ENCODE results near the gene CYTH4. TPM values are rescaled to one million over a fixed set of nuclear protein-coding genes. Genes with fewer than 3 reads are reported as not detected.

The CYTH4 gene
- total RNA-seq, 2 donors from 2014 or later = not detected

DNA sequence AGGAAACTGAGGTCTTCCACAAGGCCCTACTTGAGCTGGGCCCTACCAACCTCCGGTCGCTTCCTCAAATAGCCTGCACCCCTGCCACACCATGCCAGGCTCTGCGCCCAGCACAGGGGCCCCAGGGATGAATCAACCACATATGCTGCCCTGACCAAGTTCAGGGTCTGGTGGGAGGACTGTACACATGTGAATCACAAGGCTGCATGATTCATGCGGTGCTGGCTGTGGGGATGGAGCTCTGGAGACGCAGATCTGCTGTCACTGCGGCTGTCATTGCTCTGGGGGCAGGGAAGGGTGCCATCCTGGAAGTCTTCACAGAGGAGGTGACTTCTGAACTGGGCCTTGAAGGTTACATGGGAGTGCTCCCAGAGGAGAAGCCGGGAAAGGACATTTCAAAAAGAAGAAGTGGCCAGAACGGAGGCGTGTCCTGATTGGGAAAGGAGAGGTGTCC is 21.5 kb downstream of the CYTH4 start:
- Mint-ChIP-seq H3K27ac (no peak overlapping the region), H3K27me3 (ENCODE audit: insufficient read depth) (no peaks in the 10 kb centered on the region), H3K4me3 (no peak overlapping the region), H3K9me3 (no peaks in the 10 kb centered on the region), H3K4me1 (peaks cover 4% of the 10 kb centered on the region), H3K36me3 (ENCODE audit: low read depth) (no peaks in the 10 kb centered on the region)
- no peak for DNase-seq
- Histone ChIP-seq H3K9ac (ENCODE audit: extremely low read depth, low read length, poor library complexity, severe bottlenecking) (no peak overlapping the region), H3K27ac (ENCODE audit: low read depth, low read length) (no peak overlapping the region), H3K4me1 (ENCODE audit: control insufficient read depth, insufficient read depth, low read length) (no peaks in the 10 kb centered on the region), H3K4me3 (ENCODE audit: low read length) (no peak overlapping the region), H3K36me3 (ENCODE audit: control insufficient read depth, insufficient read depth, low read length) (no peaks in the 10 kb centered on the region), H3K9me3 (ENCODE audit: control insufficient read depth, low read length) (no peaks in the 10 kb centered on the region), H3K27me3 (ENCODE audit: control insufficient read depth, insufficient read depth, low read length, poor library complexity, severe bottlenecking) (no peaks in the 10 kb centered on the region)
- TF ChIP-seq, protein P1, sequence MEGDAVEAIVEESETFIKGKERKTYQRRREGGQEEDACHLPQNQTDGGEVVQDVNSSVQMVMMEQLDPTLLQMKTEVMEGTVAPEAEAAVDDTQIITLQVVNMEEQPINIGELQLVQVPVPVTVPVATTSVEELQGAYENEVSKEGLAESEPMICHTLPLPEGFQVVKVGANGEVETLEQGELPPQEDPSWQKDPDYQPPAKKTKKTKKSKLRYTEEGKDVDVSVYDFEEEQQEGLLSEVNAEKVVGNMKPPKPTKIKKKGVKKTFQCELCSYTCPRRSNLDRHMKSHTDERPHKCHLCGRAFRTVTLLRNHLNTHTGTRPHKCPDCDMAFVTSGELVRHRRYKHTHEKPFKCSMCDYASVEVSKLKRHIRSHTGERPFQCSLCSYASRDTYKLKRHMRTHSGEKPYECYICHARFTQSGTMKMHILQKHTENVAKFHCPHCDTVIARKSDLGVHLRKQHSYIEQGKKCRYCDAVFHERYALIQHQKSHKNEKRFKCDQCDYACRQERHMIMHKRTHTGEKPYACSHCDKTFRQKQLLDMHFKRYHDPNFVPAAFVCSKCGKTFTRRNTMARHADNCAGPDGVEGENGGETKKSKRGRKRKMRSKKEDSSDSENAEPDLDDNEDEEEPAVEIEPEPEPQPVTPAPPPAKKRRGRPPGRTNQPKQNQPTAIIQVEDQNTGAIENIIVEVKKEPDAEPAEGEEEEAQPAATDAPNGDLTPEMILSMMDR (conservative IDR thresholded peaks at IDR 0.05) = no peak
- WGBS, 2 experiments (ENCODE audit: insufficient coverage in 1 of 2, insufficient read length in 1 of 2) = 88 to 89% methylated on average over 6 to 9 of the region's 9 CpGs

DNA sequence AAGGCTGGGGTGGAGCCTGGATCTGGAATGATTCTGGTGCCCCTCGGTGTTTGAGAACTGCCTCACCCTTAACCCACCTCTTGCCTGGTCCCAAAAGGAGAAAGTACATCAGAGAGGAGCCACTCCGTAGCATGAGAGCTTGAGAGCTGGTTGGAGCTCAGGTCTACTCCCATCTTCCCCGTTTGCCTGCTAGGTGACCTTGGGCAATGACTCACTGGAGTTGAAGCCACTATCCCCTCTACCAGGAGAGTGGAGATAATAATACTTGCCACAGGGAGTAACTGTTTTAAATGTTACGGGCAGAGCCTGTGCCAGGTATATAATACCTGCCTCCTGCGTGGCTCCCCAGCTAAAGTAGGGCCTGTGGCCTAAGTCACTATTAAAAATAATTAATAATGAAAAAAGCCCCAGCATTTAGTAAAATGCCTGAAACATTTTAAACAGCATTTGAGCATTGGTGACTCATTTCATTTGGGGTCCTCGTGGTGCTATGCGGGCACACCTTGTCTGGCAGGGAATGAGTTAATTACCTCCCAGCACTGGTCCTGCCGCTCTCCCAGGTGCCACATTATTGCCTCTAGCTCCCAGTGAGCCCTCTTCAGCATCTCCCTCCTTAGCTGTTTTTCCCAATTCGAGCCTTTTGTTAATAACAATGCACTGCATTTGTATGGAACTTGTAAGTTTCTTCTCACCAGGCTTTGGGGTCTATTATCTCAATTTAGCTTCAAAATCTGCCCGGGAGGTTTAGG is 22.5 kb downstream of the CYTH4 start:
- no peaks in the 10 kb centered on the region for H3K27me3 Mint-ChIP-seq (ENCODE audit: insufficient read depth)
- DNase-seq = no peak
- no peaks in the 10 kb centered on the region for H3K36me3 ChIP-seq (ENCODE audit: control insufficient read depth, insufficient read depth, low read length)
- H3K4me1 Mint-ChIP-seq = peaks cover 4% of the 10 kb centered on the region
- no peak overlapping the region for H3K27ac ChIP-seq (ENCODE audit: low read depth, low read length)
- no peak overlapping the region for H3K4me3 Mint-ChIP-seq
- no peaks in the 10 kb centered on the region for H3K9me3 ChIP-seq (ENCODE audit: control insufficient read depth, low read length)
- H3K9me3 Mint-ChIP-seq = no peaks in the 10 kb centered on the region
- H3K4me3 ChIP-seq (ENCODE audit: low read length) = no peak overlapping the region
- H3K36me3 Mint-ChIP-seq (ENCODE audit: low read depth) = no peaks in the 10 kb centered on the region
- H3K9ac ChIP-seq (ENCODE audit: extremely low read depth, low read length, poor library complexity, severe bottlenecking) = no peak overlapping the region
- H3K27ac Mint-ChIP-seq = no peak overlapping the region
- no peaks in the 10 kb centered on the region for H3K4me1 ChIP-seq (ENCODE audit: control insufficient read depth, insufficient read depth, low read length)
- TF ChIP-seq, protein P1 (conservative IDR thresholded peaks at IDR 0.05) = no peak
- no peaks in the 10 kb centered on the region for H3K27me3 ChIP-seq (ENCODE audit: control insufficient read depth, insufficient read depth, low read length, poor library complexity, severe bottlenecking)
- 42 to 61% methylated on average over 8 to 10 of the region's 10 CpGs for WGBS, 2 experiments (ENCODE audit: insufficient coverage in 1 of 2, insufficient read length in 1 of 2)

DNA sequence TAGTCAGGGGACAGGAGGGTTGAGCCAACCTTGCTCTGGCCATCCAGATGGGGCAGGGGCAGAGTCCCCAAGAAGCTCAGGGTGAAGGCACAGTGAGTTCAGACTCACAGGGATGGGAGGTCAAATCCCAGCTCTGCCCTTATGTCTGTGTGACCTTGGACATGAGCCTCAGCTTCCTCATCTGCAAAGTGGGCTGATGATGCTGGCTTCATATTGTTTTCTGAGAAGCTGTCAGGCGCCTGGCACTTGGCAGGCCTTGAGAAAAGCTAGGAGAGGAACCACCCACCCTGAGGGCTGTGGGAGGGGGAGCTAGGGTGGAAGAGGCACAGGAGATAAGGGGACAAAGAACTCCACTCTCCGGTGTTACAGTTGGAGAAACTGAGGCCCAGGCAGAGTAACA is 23.6 kb downstream of the CYTH4 start:
- 82 to 97% methylated on average over 2 of the region's 2 CpGs for WGBS, 2 experiments (ENCODE audit: insufficient coverage in 1 of 2, insufficient read length in 1 of 2)
- H3K4me3 Mint-ChIP-seq = no peak overlapping the region
- H3K27ac Mint-ChIP-seq = no peak overlapping the region
- Histone ChIP-seq H3K36me3 (ENCODE audit: control insufficient read depth, insufficient read depth, low read length) (no peaks in the 10 kb centered on the region), H3K27ac (ENCODE audit: low read depth, low read length) (no peak overlapping the region), H3K9me3 (ENCODE audit: control insufficient read depth, low read length) (no peaks in the 10 kb centered on the region), H3K27me3 (ENCODE audit: control insufficient read depth, insufficient read depth, low read length, poor library complexity, severe bottlenecking) (no peaks in the 10 kb centered on the region), H3K4me3 (ENCODE audit: low read length) (no peak overlapping the region), H3K9ac (ENCODE audit: extremely low read depth, low read length, poor library complexity, severe bottlenecking) (no peak overlapping the region), H3K4me1 (ENCODE audit: control insufficient read depth, insufficient read depth, low read length) (no peaks in the 10 kb centered on the region)
- no peaks in the 10 kb centered on the region for H3K9me3 Mint-ChIP-seq
- peaks cover 10% of the 10 kb centered on the region for H3K4me1 Mint-ChIP-seq
- TF ChIP-seq, protein P1 (conservative IDR thresholded peaks at IDR 0.05) = no peak
- H3K27me3 Mint-ChIP-seq (ENCODE audit: insufficient read depth) = no peaks in the 10 kb centered on the region
- DNase-seq = no peak
- no peaks in the 10 kb centered on the region for H3K36me3 Mint-ChIP-seq (ENCODE audit: low read depth)
